ENCODE results near the gene H2BW2. TPM values are rescaled to one million over a fixed set of nuclear protein-coding genes. Genes with fewer than 3 reads are reported as not detected.

Gene H2BW2
- not detected in 2 replicates for total RNA-seq

DNA sequence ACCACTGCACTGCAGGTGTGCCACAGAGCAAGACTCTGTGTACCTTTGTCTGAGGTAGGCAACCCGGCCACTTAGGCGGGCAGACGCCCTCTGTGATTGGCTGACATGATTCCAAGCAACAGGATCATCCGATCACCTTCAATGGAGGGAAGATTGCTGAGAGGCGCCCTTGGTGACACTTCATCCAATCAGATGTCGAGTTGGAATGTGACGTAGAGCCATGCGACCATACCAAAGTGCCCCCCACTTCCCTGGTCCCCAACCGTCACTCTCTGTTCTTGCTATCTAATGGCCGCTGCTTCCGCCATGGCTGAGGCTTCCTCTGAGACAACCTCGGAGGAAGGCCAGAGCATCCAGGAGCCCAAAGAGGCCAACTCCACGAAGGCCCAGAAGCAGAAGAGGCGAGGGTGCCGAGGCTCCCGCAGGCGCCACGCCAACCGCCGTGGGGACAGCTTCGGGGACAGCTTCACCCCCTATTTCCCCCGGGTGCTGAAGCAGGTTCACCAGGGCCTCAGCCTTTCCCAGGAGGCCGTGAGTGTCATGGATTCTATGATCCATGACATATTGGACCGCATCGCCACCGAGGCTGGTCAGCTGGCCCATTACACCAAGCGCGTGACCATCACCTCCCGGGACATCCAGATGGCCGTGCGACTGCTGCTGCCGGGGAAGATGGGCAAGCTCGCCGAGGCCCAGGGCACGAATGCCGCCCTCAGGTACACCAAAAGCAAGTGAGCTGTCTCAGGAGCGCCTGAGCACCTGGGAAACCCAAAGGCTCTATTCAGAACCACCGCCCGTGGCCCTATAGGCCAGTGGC, at the start of gene H2BW2:
H2BW2 (plus strand) TSS at position 268 of the 817 bp plus-strand sequence; CDS start at position 307, 39 bp downstream.

DNA sequence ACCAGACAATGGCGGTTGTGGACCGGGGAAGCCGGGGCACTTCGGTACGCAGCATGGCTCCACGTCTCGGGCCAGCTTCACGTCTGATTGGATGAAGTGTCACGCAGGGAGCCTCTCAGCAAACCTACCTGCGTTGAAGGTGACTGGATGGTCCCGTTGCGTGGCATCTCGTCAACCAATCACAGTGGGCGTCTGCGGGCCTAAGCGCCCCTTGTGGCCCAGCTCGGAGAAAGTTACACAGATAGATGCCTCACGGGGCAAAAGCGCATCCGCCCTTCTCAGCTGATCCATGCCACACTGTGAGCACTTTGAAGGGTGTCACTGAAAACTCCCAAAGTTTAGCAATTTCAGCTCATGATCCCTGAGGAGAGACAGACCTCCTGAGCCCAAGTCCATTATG, 26.1 kb upstream of the H2BW2 start, which contains the start of gene H2BW1:
H2BW1 (minus strand) TSS at position 103 of the 400 bp plus-strand sequence. CDS start 132 bp downstream, outside the sequence.

DNA sequence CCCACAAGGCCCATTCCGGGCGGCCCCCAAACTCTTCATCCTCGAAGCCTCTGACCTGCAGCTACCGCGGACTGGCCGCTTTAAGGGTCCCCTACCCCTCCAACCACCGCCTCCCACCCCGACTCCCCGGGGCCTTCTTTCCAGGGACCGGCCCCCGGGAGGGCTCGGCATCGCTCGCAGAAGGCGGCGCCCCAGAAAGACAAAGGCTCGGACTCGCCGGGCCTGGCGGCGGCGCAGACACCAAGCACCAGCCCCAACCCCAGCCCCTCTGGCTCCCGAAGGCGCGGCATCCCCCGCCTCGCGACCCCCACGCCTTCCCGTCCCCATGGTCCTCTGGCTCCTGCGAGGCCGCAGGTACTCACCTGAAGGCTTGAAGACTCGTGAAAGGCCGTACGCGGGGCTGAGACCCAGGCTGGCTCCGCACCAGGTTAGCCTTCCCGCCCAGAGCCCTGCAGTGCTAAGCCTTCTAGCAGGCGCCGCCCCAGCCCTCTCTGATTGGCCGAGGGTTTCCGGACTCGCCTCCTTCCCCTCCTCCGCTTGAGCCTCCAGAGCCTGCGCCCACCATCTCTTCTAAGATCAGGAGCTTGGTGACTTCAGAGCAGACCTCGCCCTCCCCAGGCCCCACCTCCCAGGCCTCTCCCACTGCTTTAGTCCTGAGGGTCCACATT, 36.2 kb downstream of the H2BW2 start, which contains the start of gene TMSB15C:
TMSB15C (minus strand) TSS at position 459 of the 668 bp plus-strand sequence.

Other genes starting within 250 kb of the H2BW2 start
- gene RAB9B, start 207.7 kb upstream of the H2BW2 start, total RNA-seq, result 0.14 TPM in 1 of 2 replicates, not detected in the other
- 0.57 TPM in 1 of 2 replicates, not detected in the other for gene TMSB15B, start 77.3 kb upstream of the H2BW2 start, total RNA-seq
- gene H2BW1, start 26.2 kb upstream of the H2BW2 start, total RNA-seq, result not detected in 2 replicates
- 0.22 and 1.1 TPM in 2 replicates for gene TMSB15C, start 36.3 kb downstream of the H2BW2 start, total RNA-seq
- under 0.01 and 0.29 TPM in 2 replicates for gene ZCCHC18, start 72.6 kb downstream of the H2BW2 start, total RNA-seq
- gene SLC25A53, start 117.1 kb downstream of the H2BW2 start, total RNA-seq, result 8.2 and 9.8 TPM in 2 replicates
- 13.6 and 32.2 TPM in 2 replicates for gene FAM199X, start 126.5 kb downstream of the H2BW2 start, total RNA-seq
- not detected in 2 replicates for gene ESX1, start 215.0 kb downstream of the H2BW2 start, total RNA-seq